B cell (primary cell): ENCODE results near the gene RCAN1.
"Not testable (repeated sequence)": the region's sequence is repeated elsewhere in the genome, so short reads cannot be mapped to it uniquely, and the experiment has no call there.

Experiments used
- EZH2 ChIP-seq: IDR thresholded peaks from 2 replicates; pipeline ENCODE4 v1.6.1; 2012; ENCODE audit warnings: borderline replicate concordance, low read depth, mild to moderate bottlenecking, moderate library complexity, low read length; ENCODE audit not compliant: insufficient read depth, poor library complexity, severe bottlenecking
- TF ChIP-seq, protein P1 (sequence below): fragments of 200-600 bp; IDR thresholded peaks from one replicate; pipeline ENCODE4 v1.8.0; 2022; ENCODE audit warnings: antibody characterized with exemption, mild to moderate bottlenecking

DNA sequence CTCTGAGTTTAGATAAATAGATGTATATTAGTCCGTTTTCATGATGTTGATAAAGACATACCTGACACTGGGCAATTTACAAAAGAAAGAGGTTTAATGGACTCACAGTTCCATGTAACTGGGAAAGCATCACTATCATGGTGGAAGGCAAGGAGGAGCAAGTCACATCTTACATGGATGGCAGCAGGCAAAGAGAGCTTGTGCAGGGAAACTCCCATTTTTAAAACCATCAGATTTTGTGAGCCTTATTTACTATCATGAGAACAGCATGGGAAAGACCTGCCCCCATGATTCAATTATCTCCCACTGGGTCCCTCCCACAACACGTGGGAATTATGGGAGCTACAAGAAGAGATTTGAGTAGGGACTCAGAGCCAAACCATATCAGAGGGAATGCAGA is 60.2 kb downstream of the RCAN1 start:
- TF ChIP-seq, protein P1, sequence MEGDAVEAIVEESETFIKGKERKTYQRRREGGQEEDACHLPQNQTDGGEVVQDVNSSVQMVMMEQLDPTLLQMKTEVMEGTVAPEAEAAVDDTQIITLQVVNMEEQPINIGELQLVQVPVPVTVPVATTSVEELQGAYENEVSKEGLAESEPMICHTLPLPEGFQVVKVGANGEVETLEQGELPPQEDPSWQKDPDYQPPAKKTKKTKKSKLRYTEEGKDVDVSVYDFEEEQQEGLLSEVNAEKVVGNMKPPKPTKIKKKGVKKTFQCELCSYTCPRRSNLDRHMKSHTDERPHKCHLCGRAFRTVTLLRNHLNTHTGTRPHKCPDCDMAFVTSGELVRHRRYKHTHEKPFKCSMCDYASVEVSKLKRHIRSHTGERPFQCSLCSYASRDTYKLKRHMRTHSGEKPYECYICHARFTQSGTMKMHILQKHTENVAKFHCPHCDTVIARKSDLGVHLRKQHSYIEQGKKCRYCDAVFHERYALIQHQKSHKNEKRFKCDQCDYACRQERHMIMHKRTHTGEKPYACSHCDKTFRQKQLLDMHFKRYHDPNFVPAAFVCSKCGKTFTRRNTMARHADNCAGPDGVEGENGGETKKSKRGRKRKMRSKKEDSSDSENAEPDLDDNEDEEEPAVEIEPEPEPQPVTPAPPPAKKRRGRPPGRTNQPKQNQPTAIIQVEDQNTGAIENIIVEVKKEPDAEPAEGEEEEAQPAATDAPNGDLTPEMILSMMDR = not testable (repeated sequence)
- not testable (repeated sequence) for TF ChIP-seq EZH2
